DND-41 (cell line): Measurements from ENCODE around the gene GNLY.

Experiments used
- ATAC-seq: fragments of 200-7000 bp; cut with Tn5 transposase; 3 replicates; pipeline ENCODE4 v1.9.1; 2021; ENCODE audit warnings: low read depth; ENCODE audit not compliant: insufficient read depth
- DNase-seq: peaks from one replicate; pipeline ENCODE4 v3.0.0-alpha.2; 2020
- H2AFZ ChIP-seq: 2 replicates; pipeline ENCODE4 v1.6.0; 2012; ENCODE audit warnings: low read depth, low read length
- H3K27ac ChIP-seq: 2 replicates; pipeline ENCODE4 v1.5.1; 2012; ENCODE audit warnings: low read length, inconsistent platforms
- H3K27me3 ChIP-seq: fragments of 200-600 bp; sonication (generic); 2 replicates; pipeline ENCODE4 v1.6.0; 2012; ENCODE audit warnings: low read length, mild to moderate bottlenecking, inconsistent platforms; ENCODE audit not compliant: insufficient read depth, poor library complexity
- H3K36me3 ChIP-seq: 2 replicates; pipeline ENCODE4 v1.5.1; 2012; ENCODE audit warnings: low read length, inconsistent platforms; ENCODE audit not compliant: insufficient read depth
- H3K4me1 ChIP-seq: 2 replicates; pipeline ENCODE4 v1.5.1; 2012; ENCODE audit warnings: mild to moderate bottlenecking, low read length; ENCODE audit not compliant: insufficient read depth
- H3K4me2 ChIP-seq: 2 replicates; pipeline ENCODE4 v1.6.0; 2012; ENCODE audit warnings: mild to moderate bottlenecking, moderate library complexity, low read length, inconsistent platforms; ENCODE audit not compliant: insufficient read depth
- H3K4me3 ChIP-seq, 2 experiments: fragments of 200-600 bp in 1 of 2; shearing (Covaris generic) in 1 of 2; 2 replicates each; pipeline ENCODE4 v1.5.1; 2012 to 2016; ENCODE audit warnings: inconsistent platforms in 2 of 2, low read length in 2 of 2, mild to moderate bottlenecking in 2 of 2, low read depth in 1 of 2, moderate library complexity in 1 of 2
- H3K79me2 ChIP-seq: 2 replicates; pipeline ENCODE4 v1.6.0; 2012; ENCODE audit warnings: low read length, inconsistent platforms; ENCODE audit not compliant: insufficient read depth
- H3K9ac ChIP-seq: 2 replicates; pipeline ENCODE4 v1.6.0; 2012; ENCODE audit warnings: low read depth, mild to moderate bottlenecking, inconsistent platforms, low read length, moderate library complexity
- H3K9me3 ChIP-seq: 2 replicates; pipeline ENCODE4 v1.5.1; 2012; ENCODE audit warnings: low read length, moderate library complexity, mild to moderate bottlenecking, inconsistent platforms; ENCODE audit not compliant: insufficient read depth, severe bottlenecking
- H4K20me1 ChIP-seq: 2 replicates; pipeline ENCODE4 v1.6.0; 2012; ENCODE audit warnings: low read length; ENCODE audit not compliant: insufficient read depth
- EZH2 ChIP-seq: IDR thresholded peaks from 3 replicates; pipeline ENCODE4 v1.6.1; 2012; ENCODE audit warnings: borderline replicate concordance, low read depth, mild to moderate bottlenecking, moderate library complexity, low read length, inconsistent platforms; ENCODE audit not compliant: severe bottlenecking
- TF ChIP-seq, protein P1 (sequence below): IDR thresholded peaks from 2 replicates; pipeline ENCODE4 v1.5.1; 2012; ENCODE audit warnings: borderline replicate concordance, low read length, moderate library complexity, mild to moderate bottlenecking; ENCODE audit not compliant: poor library complexity, severe bottlenecking; ENCODE audit errors: extremely low read depth

The GNLY gene

DNA sequence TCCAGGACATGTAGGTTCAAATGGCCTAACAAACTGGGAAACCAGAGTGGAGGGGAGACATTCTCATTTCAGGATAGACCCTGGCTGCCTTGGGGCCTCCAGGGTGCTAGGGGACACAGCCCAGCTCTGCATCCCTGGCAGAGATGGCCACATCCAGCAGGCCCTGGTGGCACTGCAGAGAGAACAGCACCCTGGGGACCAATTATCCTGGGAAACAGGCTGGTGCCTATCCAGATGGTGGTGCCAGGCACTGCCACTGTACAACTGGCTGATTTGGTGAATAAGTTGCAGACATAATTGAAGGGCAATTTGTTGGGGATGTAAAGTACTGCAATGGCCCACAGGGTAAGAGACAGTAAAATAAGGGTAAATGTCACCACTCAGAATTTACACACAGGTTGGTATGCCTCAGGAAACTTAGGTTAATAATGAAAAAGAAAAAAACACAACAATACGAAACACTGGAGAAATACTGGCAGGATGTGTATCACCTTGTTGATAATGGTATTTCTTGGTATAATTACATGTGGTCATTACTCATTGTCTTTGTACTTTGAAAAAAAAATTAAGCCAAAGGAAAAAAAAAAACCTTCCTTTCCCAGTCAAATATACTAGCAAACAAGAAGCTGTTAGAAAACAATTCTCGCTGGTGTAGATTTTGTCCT is 13.3 kb upstream of the GNLY start:
- ATAC-seq (no peak), DNase-seq (no peak)
- no peaks in the 10 kb centered on the region for H3K79me2 ChIP-seq
- H2AFZ ChIP-seq = no peak overlapping the region
- no peaks in the 10 kb centered on the region for H3K27me3 ChIP-seq
- no peaks in the 10 kb centered on the region for H3K4me1 ChIP-seq
- H3K27ac ChIP-seq = no peak overlapping the region
- H3K9ac ChIP-seq = no peak overlapping the region
- no peaks in the 10 kb centered on the region for H4K20me1 ChIP-seq
- TF ChIP-seq EZH2 = no peak
- TF ChIP-seq, protein P1, sequence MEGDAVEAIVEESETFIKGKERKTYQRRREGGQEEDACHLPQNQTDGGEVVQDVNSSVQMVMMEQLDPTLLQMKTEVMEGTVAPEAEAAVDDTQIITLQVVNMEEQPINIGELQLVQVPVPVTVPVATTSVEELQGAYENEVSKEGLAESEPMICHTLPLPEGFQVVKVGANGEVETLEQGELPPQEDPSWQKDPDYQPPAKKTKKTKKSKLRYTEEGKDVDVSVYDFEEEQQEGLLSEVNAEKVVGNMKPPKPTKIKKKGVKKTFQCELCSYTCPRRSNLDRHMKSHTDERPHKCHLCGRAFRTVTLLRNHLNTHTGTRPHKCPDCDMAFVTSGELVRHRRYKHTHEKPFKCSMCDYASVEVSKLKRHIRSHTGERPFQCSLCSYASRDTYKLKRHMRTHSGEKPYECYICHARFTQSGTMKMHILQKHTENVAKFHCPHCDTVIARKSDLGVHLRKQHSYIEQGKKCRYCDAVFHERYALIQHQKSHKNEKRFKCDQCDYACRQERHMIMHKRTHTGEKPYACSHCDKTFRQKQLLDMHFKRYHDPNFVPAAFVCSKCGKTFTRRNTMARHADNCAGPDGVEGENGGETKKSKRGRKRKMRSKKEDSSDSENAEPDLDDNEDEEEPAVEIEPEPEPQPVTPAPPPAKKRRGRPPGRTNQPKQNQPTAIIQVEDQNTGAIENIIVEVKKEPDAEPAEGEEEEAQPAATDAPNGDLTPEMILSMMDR = no peak
- no peaks in the 10 kb centered on the region for H3K9me3 ChIP-seq
- no peaks in the 10 kb centered on the region for H3K36me3 ChIP-seq
- no peak overlapping the region for H3K4me3 ChIP-seq
- H3K4me2 ChIP-seq = no peak overlapping the region

DNA sequence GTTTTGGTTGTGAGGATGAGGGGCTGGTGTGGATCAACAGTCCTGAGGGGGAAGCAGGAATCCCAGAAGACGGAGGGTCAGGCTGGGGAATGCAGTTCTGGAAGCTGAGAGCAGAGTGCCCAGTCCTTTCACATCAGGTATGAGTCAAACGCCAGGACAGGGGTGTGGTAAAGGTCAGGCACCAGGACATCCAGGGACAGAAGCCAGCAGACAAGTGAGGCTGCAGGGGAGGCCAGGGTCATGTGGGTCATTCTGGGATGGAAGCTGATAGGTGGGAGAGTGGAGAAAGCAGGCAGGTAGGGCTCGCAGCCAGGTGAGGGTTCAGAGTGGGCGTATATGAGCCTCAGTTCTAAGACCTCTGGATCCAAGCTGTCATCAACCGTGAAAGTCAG is 12.8 kb upstream of the GNLY start:
- Histone ChIP-seq H3K9ac (no peak overlapping the region), H3K36me3 (no peaks in the 10 kb centered on the region), H3K4me3 (no peak overlapping the region)

DNA sequence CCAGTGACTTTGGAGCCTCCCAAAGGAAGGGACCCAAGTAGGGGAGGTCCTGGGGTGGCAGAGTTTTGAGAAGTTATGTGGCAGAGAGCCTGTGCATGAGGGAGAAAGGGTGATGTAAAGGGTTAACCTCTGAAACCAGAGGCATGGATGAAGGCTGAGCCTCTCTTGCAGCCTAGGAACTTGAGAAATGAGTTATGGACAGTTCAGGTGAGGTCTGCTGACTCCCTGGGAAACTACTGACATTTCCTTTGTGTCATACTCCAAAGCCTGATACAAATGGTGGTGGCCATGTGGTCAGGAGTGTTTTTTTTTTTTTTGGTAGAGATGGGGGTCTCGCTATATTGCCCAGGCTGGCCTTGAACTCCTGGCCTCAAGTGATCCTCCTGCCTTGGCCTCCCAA is 12.4 kb upstream of the GNLY start:
- no peak for TF ChIP-seq EZH2
- TF ChIP-seq, protein P1 = no peak
- Histone ChIP-seq H3K4me1 (no peaks in the 10 kb centered on the region), H3K79me2 (no peaks in the 10 kb centered on the region), H2AFZ (no peak overlapping the region), H3K9me3 (no peaks in the 10 kb centered on the region), H3K9ac (no peak overlapping the region), H3K27me3 (no peaks in the 10 kb centered on the region), H3K27ac (no peak overlapping the region), H4K20me1 (no peaks in the 10 kb centered on the region), H3K4me3 (no peak overlapping the region), H3K4me2 (no peak overlapping the region), H3K36me3 (no peaks in the 10 kb centered on the region)
- DNase-seq (no peak), ATAC-seq (no peak)

More for the DNA sequence above, 12.8 kb upstream of the GNLY start:
- no peak for DNase-seq
- H3K4me1 ChIP-seq = no peaks in the 10 kb centered on the region
- H3K9me3 ChIP-seq = no peaks in the 10 kb centered on the region
- H2AFZ ChIP-seq = no peak overlapping the region
- H4K20me1 ChIP-seq = no peaks in the 10 kb centered on the region
- H3K79me2 ChIP-seq = no peaks in the 10 kb centered on the region
- ATAC-seq = no peak
- H3K27ac ChIP-seq = no peak overlapping the region
- no peak overlapping the region for H3K4me2 ChIP-seq
- no peak for TF ChIP-seq EZH2
- TF ChIP-seq, protein P1 = no peak
- H3K27me3 ChIP-seq = no peaks in the 10 kb centered on the region

DNA sequence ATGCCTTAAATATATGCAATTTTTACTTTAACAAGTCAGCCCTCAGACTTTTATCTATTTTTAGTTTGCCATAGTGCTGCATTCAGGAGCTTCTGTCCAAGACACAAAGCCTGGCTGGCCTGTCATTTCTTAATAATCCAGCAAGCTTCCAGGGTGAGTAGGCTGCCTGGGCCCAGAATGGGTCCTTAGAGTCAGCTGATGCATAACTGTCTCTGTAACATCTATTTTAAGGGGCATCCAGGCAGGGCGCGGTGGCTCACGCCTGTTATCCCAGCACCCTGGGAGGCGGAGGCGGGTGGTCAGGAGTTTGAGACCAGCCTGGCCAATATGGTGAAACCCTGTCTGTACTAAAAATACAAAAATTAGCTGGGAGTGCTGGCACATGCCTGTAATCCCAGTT is 11.8 kb upstream of the GNLY start:
- no peaks in the 10 kb centered on the region for H3K36me3 ChIP-seq
- no peaks in the 10 kb centered on the region for H3K4me1 ChIP-seq
- no peak overlapping the region for H3K27ac ChIP-seq
- H4K20me1 ChIP-seq = no peaks in the 10 kb centered on the region
- no peak overlapping the region for H3K4me3 ChIP-seq
- H3K27me3 ChIP-seq = no peaks in the 10 kb centered on the region
- H3K9me3 ChIP-seq = no peaks in the 10 kb centered on the region
- H3K79me2 ChIP-seq = no peaks in the 10 kb centered on the region
- no peak for TF ChIP-seq EZH2
- TF ChIP-seq, protein P1 = no peak
- ATAC-seq (no peak), DNase-seq (no peak)
- H3K9ac ChIP-seq = no peak overlapping the region
- no peak overlapping the region for H3K4me2 ChIP-seq
- no peak overlapping the region for H2AFZ ChIP-seq
